CD8-positive, alpha-beta memory T cell (primary cell): ENCODE results near the gene ATP6V0A1. TPM values are rescaled to one million over a fixed set of nuclear protein-coding genes. Genes with fewer than 3 reads are reported as not detected.
"Not testable (repeated sequence)": the region's sequence is repeated elsewhere in the genome, so short reads cannot be mapped to it uniquely, and the experiment has no call there.

ENCODE experiments used
- CTCF ChIA-PET: fragments of 350-600 bp; sonication (Branson Sonifier 250); formaldehyde crosslinking; loops from one replicate; lab custom pipeline; 2021; ENCODE audit warnings: antibody characterized with exemption; lab: Charles Lee
- POLR2A ChIA-PET: fragments of 350-600 bp; sonication (Branson Sonifier 250); formaldehyde crosslinking; loops from one replicate; lab custom pipeline; 2021; ENCODE audit warnings: antibody characterized with exemption; lab: Charles Lee
- DNase-seq, 5 donors: peaks; one replicate each; pipeline versions ENCODE4 v3.0.0 to v3.0.0-alpha.2; 2020 to 2022; ENCODE audit warnings: mixed read lengths in 1 of 5
- H3K27ac ChIP-seq: one replicate; pipeline ENCODE4 v1.7.0; 2013; ENCODE audit warnings: low read depth, mild to moderate bottlenecking, low read length, moderate library complexity
- H3K27me3 ChIP-seq: 2 replicates; pipeline ENCODE4 v1.7.0; 2013; ENCODE audit warnings: low read length, mild to moderate bottlenecking; ENCODE audit not compliant: insufficient read depth, poor library complexity, severe bottlenecking
- H3K36me3 ChIP-seq: 2 replicates; pipeline ENCODE4 v1.7.0; 2013; ENCODE audit warnings: mild to moderate bottlenecking, low read length, moderate library complexity; ENCODE audit not compliant: insufficient read depth
- H3K4me1 ChIP-seq: 2 replicates; pipeline ENCODE4 v1.7.0; 2013; ENCODE audit warnings: mild to moderate bottlenecking, low read length, moderate library complexity; ENCODE audit not compliant: insufficient read depth
- H3K4me3 ChIP-seq: 2 replicates; pipeline ENCODE4 v1.7.0; 2013; ENCODE audit warnings: mild to moderate bottlenecking, low read length
- H3K9me3 ChIP-seq: 2 replicates; pipeline ENCODE4 v1.7.0; 2013; ENCODE audit warnings: mild to moderate bottlenecking, low read length
- H3K27ac Mint-ChIP-seq, 8 donors: one replicate each; pipeline ENCODE4 v1.8.0; 2020 to 2021; ENCODE audit warnings: mixed read lengths in 8 of 8, mild to moderate bottlenecking in 6 of 8, inconsistent platforms in 3 of 8, moderate library complexity in 3 of 8
- H3K27me3 Mint-ChIP-seq, 2 donors: one replicate each; pipeline ENCODE4 v1.8.0; 2020 to 2021; ENCODE audit warnings: mixed read lengths in 2 of 2, mild to moderate bottlenecking in 1 of 2, moderate library complexity in 1 of 2
- H3K36me3 Mint-ChIP-seq, 3 donors: one replicate each; pipeline ENCODE4 v1.8.0; 2020 to 2021; ENCODE audit warnings: mixed read lengths in 3 of 3, inconsistent platforms in 1 of 3, mild to moderate bottlenecking in 1 of 3
- H3K4me1 Mint-ChIP-seq, 3 donors: one replicate each; pipeline ENCODE4 v1.8.0; 2020 to 2021; ENCODE audit warnings: mixed read lengths in 3 of 3, inconsistent platforms in 1 of 3, mild to moderate bottlenecking in 1 of 3
- H3K4me3 Mint-ChIP-seq, 7 donors: one replicate each; pipeline ENCODE4 v1.8.0; 2020 to 2021; ENCODE audit warnings: mixed read lengths in 7 of 7, mild to moderate bottlenecking in 6 of 7, moderate library complexity in 4 of 7, inconsistent platforms in 2 of 7
- H3K9me3 Mint-ChIP-seq, 5 donors: one replicate each; pipeline ENCODE4 v1.8.0; 2020 to 2022; ENCODE audit warnings: mixed read lengths in 5 of 5, mild to moderate bottlenecking in 3 of 5, moderate library complexity in 2 of 5, inconsistent platforms in 1 of 5
- polyA plus RNA-seq: library from polyadenylated mRNA; unstranded; fragments of 300-500 nt; fragmentation: Illumina TruSeq; gene quantifications from one replicate; pipeline ENCODE4 v1.2.3, GENCODE V29; 2021
- total RNA-seq, 2 experiments: library from RNA; stranded (reverse); gene quantifications; one replicate each; pipeline ENCODE4 v1.2.3, GENCODE V29; 2021

Gene ATP6V0A1
- total and polyA plus RNA-seq, 3 experiments from 2014 or later = 3.0 to 5.5 (median 3.6) TPM

- ChIA-PET POLR2A (interaction anchor here (0.7 kb wide), 1 partner anchor 125 kb away, joined by 3 read pairs; the partner anchor contains the start of gene MLX), CTCF (interaction anchor here (0.9 to 1.7 kb wide), 5 partner anchors 10 to 86 kb away, joined by 3 to 5 read pairs (median 4); no protein-coding TSS in a partner anchor)
- no peak overlapping the region for H3K4me3 ChIP-seq
- Mint-ChIP-seq H3K27me3 (peaks cover 15 to 16% of the 10 kb centered on the region in 2 donors), H3K4me3 (peak overlapping the region in 5 of 7 donors; percentile 6 to 65 (median 13)), H3K9me3 (no peaks in the 10 kb centered on the region), H3K27ac (peak overlapping the region in 2 of 8 donors; percentile 4 to 64), H3K4me1 (peaks cover 10 to 14% (median 10%) of the 10 kb centered on the region in 3 donors), H3K36me3 (no peaks in the 10 kb centered on the region)
- no peaks in the 10 kb centered on the region for H3K27me3 ChIP-seq
- H3K9me3 ChIP-seq = no peaks in the 10 kb centered on the region
- no peaks in the 10 kb centered on the region for H3K4me1 ChIP-seq
- H3K27ac ChIP-seq = no peak overlapping the region
- no peaks in the 10 kb centered on the region for H3K36me3 ChIP-seq
- peak in 1 of 5 donors; percentile 30 for DNase-seq
These were observed 17.1 kb upstream of the ATP6V0A1 start for GRCh38 chr17:42441371-42442195.

GRCh38 chr17:42442196-42442565 lies 16.5 kb upstream of the ATP6V0A1 start:
- H3K27me3 ChIP-seq = no peaks in the 10 kb centered on the region
- no peak for DNase-seq
- H3K4me1 ChIP-seq = no peaks in the 10 kb centered on the region
- H3K36me3 Mint-ChIP-seq = no peaks in the 10 kb centered on the region
- H3K4me1 Mint-ChIP-seq = peaks cover 10 to 14% (median 10%) of the 10 kb centered on the region in 3 donors
- H3K27me3 Mint-ChIP-seq = peaks cover 14 to 15% of the 10 kb centered on the region in 2 donors
- H3K4me3 ChIP-seq = no peak overlapping the region
- peak overlapping the region in 4 of 7 donors; percentile 3 to 28 (median 16) for H3K4me3 Mint-ChIP-seq
- H3K36me3 ChIP-seq = no peaks in the 10 kb centered on the region
- H3K27ac ChIP-seq = no peak overlapping the region
- H3K9me3 Mint-ChIP-seq = no peaks in the 10 kb centered on the region
- H3K9me3 ChIP-seq = no peaks in the 10 kb centered on the region
- ChIA-PET POLR2A (interaction anchor here (0.7 kb wide), 1 partner anchor 125 kb away, joined by 3 read pairs; the partner anchor contains the start of gene MLX), CTCF (interaction anchor here (0.9 to 1.7 kb wide), 4 partner anchors 9 to 85 kb away, joined by 3 to 5 read pairs (median 4); no protein-coding TSS in a partner anchor)
- H3K27ac Mint-ChIP-seq = no peak overlapping the region

- peaks cover 7 to 11% of the 10 kb centered on the region in 2 donors for H3K27me3 Mint-ChIP-seq
- POLR2A ChIA-PET, H3K4me1 Mint-ChIP-seq, H3K36me3 Mint-ChIP-seq, H3K27ac ChIP-seq, H3K4me3 Mint-ChIP-seq, H3K9me3 ChIP-seq, H3K27me3 ChIP-seq, H3K4me1 ChIP-seq, H3K4me3 ChIP-seq, H3K9me3 Mint-ChIP-seq, H3K27ac Mint-ChIP-seq, H3K36me3 ChIP-seq, DNase-seq, CTCF ChIA-PET: not testable (repeated sequence)
These were observed 9.5 kb upstream of the ATP6V0A1 start for GRCh38 chr17:42449176-42449575.

GRCh38 chr17:42449838-42450237 lies 8.8 kb upstream of the ATP6V0A1 start:
- H3K36me3 ChIP-seq, H3K36me3 Mint-ChIP-seq, DNase-seq, H3K27ac Mint-ChIP-seq, H3K27me3 ChIP-seq, H3K27ac ChIP-seq, H3K4me3 ChIP-seq, POLR2A ChIA-PET, H3K4me3 Mint-ChIP-seq, H3K4me1 Mint-ChIP-seq, H3K4me1 ChIP-seq, H3K9me3 ChIP-seq, H3K9me3 Mint-ChIP-seq, CTCF ChIA-PET: not testable (repeated sequence)
- H3K27me3 Mint-ChIP-seq = peaks cover 6 to 11% of the 10 kb centered on the region in 2 donors

GRCh38 chr17:42451270-42451669 lies 7.4 kb upstream of the ATP6V0A1 start:
- CTCF ChIA-PET = interaction anchor here (1.2 to 1.9 kb wide), 2 partner anchors 9 to 66 kb away, joined by 3 to 5 read pairs; no protein-coding TSS in a partner anchor
- POLR2A ChIA-PET, H3K9me3 ChIP-seq, H3K36me3 Mint-ChIP-seq, H3K36me3 ChIP-seq, H3K27me3 ChIP-seq, H3K4me3 Mint-ChIP-seq, H3K27me3 Mint-ChIP-seq, H3K9me3 Mint-ChIP-seq, DNase-seq, H3K4me1 ChIP-seq, H3K4me1 Mint-ChIP-seq, H3K4me3 ChIP-seq, H3K27ac ChIP-seq, H3K27ac Mint-ChIP-seq: not testable (repeated sequence)

GRCh38 chr17:42453439-42453838 lies 5.2 kb upstream of the ATP6V0A1 start:
- Mint-ChIP-seq H3K9me3 (no peaks in the 10 kb centered on the region), H3K27me3 (peaks cover 1 to 7% of the 10 kb centered on the region in 2 donors), H3K4me3 (no peak overlapping the region), H3K27ac (no peak overlapping the region), H3K4me1 (peaks cover 19 to 25% (median 23%) of the 10 kb centered on the region in 3 donors), H3K36me3 (no peaks in the 10 kb centered on the region)
- peaks cover 22% of the 10 kb centered on the region for H3K4me1 ChIP-seq
- H3K27ac ChIP-seq = no peak overlapping the region
- H3K9me3 ChIP-seq = no peaks in the 10 kb centered on the region
- ChIA-PET CTCF (no interaction called here), POLR2A (no interaction called here)
- H3K4me3 ChIP-seq = no peak overlapping the region
- DNase-seq = no peak
- H3K36me3 ChIP-seq = no peaks in the 10 kb centered on the region
- H3K27me3 ChIP-seq = no peaks in the 10 kb centered on the region

GRCh38 chr17:42454987-42455386 lies 3.7 kb upstream of the ATP6V0A1 start:
- H3K4me3 Mint-ChIP-seq, H3K9me3 ChIP-seq, H3K27ac ChIP-seq, H3K27me3 ChIP-seq, H3K4me3 ChIP-seq, CTCF ChIA-PET, POLR2A ChIA-PET, DNase-seq, H3K36me3 Mint-ChIP-seq, H3K9me3 Mint-ChIP-seq, H3K27ac Mint-ChIP-seq, H3K36me3 ChIP-seq: not testable (repeated sequence)
- peaks cover 35% of the 10 kb centered on the region for H3K4me1 ChIP-seq
- Mint-ChIP-seq H3K4me1 (peaks cover 32 to 40% (median 37%) of the 10 kb centered on the region in 3 donors), H3K27me3 (peaks cover 6 to 19% of the 10 kb centered on the region in 2 donors)
